Upper lobe of left lung (tissue), 4 donors: ENCODE results near the gene CATSPER3.

Experiments
- CTCF ChIP-seq, 6 experiments: fragments of 450-650 bp in 4 of 6; fragments of 200-600 bp in 2 of 6; sonication (generic) in 2 of 6; IDR thresholded peaks; one replicate each; pipeline ENCODE4 v1.5.1; 2016 to 2019; ENCODE audit warnings: antibody characterized with exemption in 6 of 6
- EP300 ChIP-seq, 4 donors: sonication (generic); formaldehyde crosslinking; IDR thresholded peaks; one replicate each; pipeline ENCODE4 v1.5.1; 2017; ENCODE audit warnings: antibody characterized with exemption in 4 of 4, control low read depth in 2 of 4
- POLR2A ChIP-seq, 4 donors: fragments of 450-650 bp; IDR thresholded peaks; one replicate each; pipeline ENCODE4 v1.5.1; 2016 to 2017; ENCODE audit warnings: antibody characterized with exemption in 4 of 4, mild to moderate bottlenecking in 2 of 4
- POLR2AphosphoS5 ChIP-seq, 2 donors: sonication (generic); formaldehyde crosslinking; IDR thresholded peaks; one replicate each; pipeline ENCODE4 v1.5.1; 2017; ENCODE audit warnings: antibody characterized with exemption in 2 of 2

GRCh38 chr5:135048930-135049329 lies 81.2 kb downstream of the CATSPER3 start:
- no peak for TF ChIP-seq POLR2AphosphoS5 (IDR thresholded peaks at IDR 0.05)
- no peak for TF ChIP-seq POLR2A (IDR thresholded peaks at IDR 0.05)
- no peak for TF ChIP-seq EP300 (IDR thresholded peaks at IDR 0.05)
- TF ChIP-seq CTCF (IDR thresholded peaks at IDR 0.05), result no peak
